Adrenal gland (tissue), 5 donors: ENCODE results near the gene SCP2.

Source experiments
- POLR2A ChIP-seq, 2 donors: fragments of 450-650 bp; IDR thresholded peaks; one replicate each; pipeline ENCODE4 v1.6.1; 2017; ENCODE audit warnings: antibody characterized with exemption in 2 of 2, mild to moderate bottlenecking in 2 of 2, moderate library complexity in 1 of 2
- TF ChIP-seq, protein P1 (sequence below), 6 experiments: fragments of 450-650 bp in 4 of 6; fragments of 200-600 bp in 2 of 6; sonication (generic) in 1 of 6; IDR thresholded peaks; 1 replicate in 5 of 6; 2 replicates in 1 of 6; pipeline versions ENCODE4 v1.5.1 to v1.8.0; 2016 to 2021; ENCODE audit warnings: antibody characterized with exemption in 6 of 6, mild to moderate bottlenecking in 2 of 6, moderate library complexity in 1 of 6
- donor health status: DM: no; HTN: no; CAD: no.

DNA sequence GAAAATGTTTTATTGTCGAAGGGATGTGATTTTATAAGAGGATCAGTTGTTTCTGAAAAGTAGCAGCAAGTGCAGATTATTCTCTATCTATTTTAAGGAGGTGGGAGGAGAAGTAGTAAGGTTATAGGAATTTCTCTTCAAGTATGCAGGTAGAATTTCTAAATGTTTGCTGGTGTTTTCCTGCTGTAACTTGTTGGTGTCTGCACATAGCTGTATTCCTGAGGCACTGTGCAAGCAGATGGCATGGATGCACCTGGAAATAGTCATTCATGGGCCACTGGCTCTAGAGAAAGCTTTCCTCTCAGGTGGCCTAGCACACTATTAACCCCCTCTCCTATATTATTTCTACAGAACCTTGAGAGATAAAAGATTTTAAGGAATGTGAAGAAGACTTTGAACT is 104.7 kb downstream of the SCP2 start:
- TF ChIP-seq, protein P1, sequence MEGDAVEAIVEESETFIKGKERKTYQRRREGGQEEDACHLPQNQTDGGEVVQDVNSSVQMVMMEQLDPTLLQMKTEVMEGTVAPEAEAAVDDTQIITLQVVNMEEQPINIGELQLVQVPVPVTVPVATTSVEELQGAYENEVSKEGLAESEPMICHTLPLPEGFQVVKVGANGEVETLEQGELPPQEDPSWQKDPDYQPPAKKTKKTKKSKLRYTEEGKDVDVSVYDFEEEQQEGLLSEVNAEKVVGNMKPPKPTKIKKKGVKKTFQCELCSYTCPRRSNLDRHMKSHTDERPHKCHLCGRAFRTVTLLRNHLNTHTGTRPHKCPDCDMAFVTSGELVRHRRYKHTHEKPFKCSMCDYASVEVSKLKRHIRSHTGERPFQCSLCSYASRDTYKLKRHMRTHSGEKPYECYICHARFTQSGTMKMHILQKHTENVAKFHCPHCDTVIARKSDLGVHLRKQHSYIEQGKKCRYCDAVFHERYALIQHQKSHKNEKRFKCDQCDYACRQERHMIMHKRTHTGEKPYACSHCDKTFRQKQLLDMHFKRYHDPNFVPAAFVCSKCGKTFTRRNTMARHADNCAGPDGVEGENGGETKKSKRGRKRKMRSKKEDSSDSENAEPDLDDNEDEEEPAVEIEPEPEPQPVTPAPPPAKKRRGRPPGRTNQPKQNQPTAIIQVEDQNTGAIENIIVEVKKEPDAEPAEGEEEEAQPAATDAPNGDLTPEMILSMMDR (IDR thresholded peaks at IDR 0.05): no peak
- TF ChIP-seq POLR2A (IDR thresholded peaks at IDR 0.05): no peak
